K562 (cell line): ENCODE data around the gene MCM7. TPM values are rescaled to one million over a fixed set of nuclear protein-coding genes. Genes with fewer than 3 reads are reported as not detected.
A peak's percentile ranks its signal among the peaks of the same experiment; 100 is the strongest.

Source experiments
- GABPA ChIP-seq: fragments of 200-800 bp; sonication (Bioruptor generic); conservative IDR thresholded peaks from 2 replicates; pipeline ENCODE4 v1.6.1; 2016; ENCODE audit warnings: low read depth, missing genetic modification characterization, missing compliant biosample characterization
- ZNF407 ChIP-seq: fragments of 450-650 bp; IDR thresholded peaks from 2 replicates; pipeline ENCODE4 v1.6.1; 2016; ENCODE audit warnings: low read depth
- polyA plus RNA-seq, 8 experiments: library from polyadenylated mRNA; depleted of rRNA in 4 of 8; stranded (reverse) in 5 of 8; unstranded in 3 of 8; fragments of >200 nt; fragmentation: Nextera tagmentation in 2 of 8; fragmentation: Illumina TruSeq in 1 of 8; extraction: Ambion mirVana in 2 of 8; extraction: Trizol in 1 of 8; gene quantifications; 2 replicates each; pipeline versions ENCODE4 v1.2.1 to v1.2.3, GENCODE V29; 2011 to 2014; ENCODE audit warnings: inconsistent platforms in 1 of 8, missing spikeins in 1 of 8
- total RNA-seq, 7 experiments: library from RNA; depleted of rRNA in 6 of 7; stranded (reverse); fragments of >200 nt in 6 of 7; fragmentation: Illumina TruSeq in 2 of 7; extraction: Trizol in 2 of 7; gene quantifications; 2 replicates each; pipeline versions ENCODE4 v1.2.1 to v1.2.3, GENCODE V29; 2011 to 2021; ENCODE audit warnings: low replicate concordance in 1 of 7

MCM7 gene
- total and polyA plus RNA-seq, 9 of the 15 experiments (the other 6 are each of a cell fraction or from before 2014, with no cell fraction given): 329 to 856 (median 437) TPM

- TF ChIP-seq ZNF407 (no peak), GABPA (tag) (peak; percentile 86)
- TF ChIP-seq, all 486 proteins: peak for 142
These were observed 47.5 kb upstream of the MCM7 start, which contains the start of gene LAMTOR4 (continued) for GRCh38 chr7:100148559-100149328.
